Progenitor cell of endocrine pancreas (in vitro differentiated cells): ENCODE measurements around the gene PON1. TPM values are rescaled to one million over a fixed set of nuclear protein-coding genes. Genes with fewer than 3 reads are reported as not detected.

Source experiments
- DNase-seq: peaks from one replicate; pipeline ENCODE4 v3.0.0; 2021; ENCODE audit warnings: low spot score; ENCODE audit not compliant: unreplicated experiment
- H3K27ac Mint-ChIP-seq: 2 replicates; pipeline ENCODE4 v1.8.0; 2021; ENCODE audit warnings: mild to moderate bottlenecking, moderate library complexity, mixed read lengths
- H3K27me3 Mint-ChIP-seq: 2 replicates; pipeline ENCODE4 v1.8.0; 2021; ENCODE audit warnings: mixed read lengths
- H3K36me3 Mint-ChIP-seq: 2 replicates; pipeline ENCODE4 v1.8.0; 2022; ENCODE audit warnings: mixed read lengths; ENCODE audit not compliant: insufficient read depth
- H3K4me1 Mint-ChIP-seq: 2 replicates; pipeline ENCODE4 v1.8.0; 2021; ENCODE audit warnings: low read depth, mixed read lengths
- H3K4me3 Mint-ChIP-seq: 2 replicates; pipeline ENCODE4 v1.8.0; 2021; ENCODE audit warnings: low read depth, mild to moderate bottlenecking, moderate library complexity, mixed read lengths
- H3K9me3 Mint-ChIP-seq: 2 replicates; pipeline ENCODE4 v1.8.0; 2021; ENCODE audit warnings: low read depth, mixed read lengths
- total RNA-seq: library from RNA; stranded (reverse); gene quantifications from 2 replicates; pipeline ENCODE4 v1.2.1, GENCODE V29; 2021
- TF ChIP-seq, protein P1 (sequence below): fragments of 200-600 bp; sonication (generic); IDR thresholded peaks from one replicate; pipeline ENCODE4 v1.5.0; 2021; ENCODE audit warnings: antibody characterized with exemption, mild to moderate bottlenecking; ENCODE audit not compliant: unreplicated experiment

PON1 gene
- total RNA-seq, 1 donor from 2014 or later = 0.91 TPM

GRCh38 chr7:95312561-95312960 is 11.8 kb downstream of the PON1 start:
- Mint-ChIP-seq H3K4me1 (peaks cover 7% of the 10 kb centered on the region), H3K4me3 (no peak overlapping the region), H3K27me3 (no peaks in the 10 kb centered on the region), H3K36me3 (peaks cover 1% of the 10 kb centered on the region), H3K27ac (no peak overlapping the region), H3K9me3 (no peaks in the 10 kb centered on the region)
- DNase-seq = no peak
- TF ChIP-seq, protein P1, sequence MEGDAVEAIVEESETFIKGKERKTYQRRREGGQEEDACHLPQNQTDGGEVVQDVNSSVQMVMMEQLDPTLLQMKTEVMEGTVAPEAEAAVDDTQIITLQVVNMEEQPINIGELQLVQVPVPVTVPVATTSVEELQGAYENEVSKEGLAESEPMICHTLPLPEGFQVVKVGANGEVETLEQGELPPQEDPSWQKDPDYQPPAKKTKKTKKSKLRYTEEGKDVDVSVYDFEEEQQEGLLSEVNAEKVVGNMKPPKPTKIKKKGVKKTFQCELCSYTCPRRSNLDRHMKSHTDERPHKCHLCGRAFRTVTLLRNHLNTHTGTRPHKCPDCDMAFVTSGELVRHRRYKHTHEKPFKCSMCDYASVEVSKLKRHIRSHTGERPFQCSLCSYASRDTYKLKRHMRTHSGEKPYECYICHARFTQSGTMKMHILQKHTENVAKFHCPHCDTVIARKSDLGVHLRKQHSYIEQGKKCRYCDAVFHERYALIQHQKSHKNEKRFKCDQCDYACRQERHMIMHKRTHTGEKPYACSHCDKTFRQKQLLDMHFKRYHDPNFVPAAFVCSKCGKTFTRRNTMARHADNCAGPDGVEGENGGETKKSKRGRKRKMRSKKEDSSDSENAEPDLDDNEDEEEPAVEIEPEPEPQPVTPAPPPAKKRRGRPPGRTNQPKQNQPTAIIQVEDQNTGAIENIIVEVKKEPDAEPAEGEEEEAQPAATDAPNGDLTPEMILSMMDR = no peak

- TF ChIP-seq, protein P1 = no peak
Measured at GRCh38 chr7:95311389-95311788, 12.9 kb downstream of the PON1 start.

GRCh38 chr7:95309951-95310350 is 14.4 kb downstream of the PON1 start:
- no peaks in the 10 kb centered on the region for H3K27me3 Mint-ChIP-seq
- peaks cover 6% of the 10 kb centered on the region for H3K4me1 Mint-ChIP-seq
- DNase-seq = no peak
- no peak overlapping the region for H3K27ac Mint-ChIP-seq
- no peaks in the 10 kb centered on the region for H3K9me3 Mint-ChIP-seq
- TF ChIP-seq, protein P1 = no peak
- H3K4me3 Mint-ChIP-seq = no peak overlapping the region
- peaks cover 1% of the 10 kb centered on the region for H3K36me3 Mint-ChIP-seq

More at GRCh38 chr7:95311389-95311788, 12.9 kb downstream of the PON1 start:
- H3K27ac Mint-ChIP-seq = no peak overlapping the region
- no peaks in the 10 kb centered on the region for H3K27me3 Mint-ChIP-seq
- H3K4me1 Mint-ChIP-seq = peaks cover 6% of the 10 kb centered on the region
- H3K4me3 Mint-ChIP-seq = no peak overlapping the region
- H3K36me3 Mint-ChIP-seq = peaks cover 1% of the 10 kb centered on the region
- no peak for DNase-seq
- H3K9me3 Mint-ChIP-seq = no peaks in the 10 kb centered on the region

GRCh38 chr7:95304990-95305389 is 19.3 kb downstream of the PON1 start:
- no peaks in the 10 kb centered on the region for H3K9me3 Mint-ChIP-seq
- DNase-seq = no peak
- peaks cover 6% of the 10 kb centered on the region for H3K4me1 Mint-ChIP-seq
- no peaks in the 10 kb centered on the region for H3K27me3 Mint-ChIP-seq
- TF ChIP-seq, protein P1 = no peak
- no peaks in the 10 kb centered on the region for H3K36me3 Mint-ChIP-seq
- no peak overlapping the region for H3K27ac Mint-ChIP-seq
- H3K4me3 Mint-ChIP-seq = no peak overlapping the region

DNA sequence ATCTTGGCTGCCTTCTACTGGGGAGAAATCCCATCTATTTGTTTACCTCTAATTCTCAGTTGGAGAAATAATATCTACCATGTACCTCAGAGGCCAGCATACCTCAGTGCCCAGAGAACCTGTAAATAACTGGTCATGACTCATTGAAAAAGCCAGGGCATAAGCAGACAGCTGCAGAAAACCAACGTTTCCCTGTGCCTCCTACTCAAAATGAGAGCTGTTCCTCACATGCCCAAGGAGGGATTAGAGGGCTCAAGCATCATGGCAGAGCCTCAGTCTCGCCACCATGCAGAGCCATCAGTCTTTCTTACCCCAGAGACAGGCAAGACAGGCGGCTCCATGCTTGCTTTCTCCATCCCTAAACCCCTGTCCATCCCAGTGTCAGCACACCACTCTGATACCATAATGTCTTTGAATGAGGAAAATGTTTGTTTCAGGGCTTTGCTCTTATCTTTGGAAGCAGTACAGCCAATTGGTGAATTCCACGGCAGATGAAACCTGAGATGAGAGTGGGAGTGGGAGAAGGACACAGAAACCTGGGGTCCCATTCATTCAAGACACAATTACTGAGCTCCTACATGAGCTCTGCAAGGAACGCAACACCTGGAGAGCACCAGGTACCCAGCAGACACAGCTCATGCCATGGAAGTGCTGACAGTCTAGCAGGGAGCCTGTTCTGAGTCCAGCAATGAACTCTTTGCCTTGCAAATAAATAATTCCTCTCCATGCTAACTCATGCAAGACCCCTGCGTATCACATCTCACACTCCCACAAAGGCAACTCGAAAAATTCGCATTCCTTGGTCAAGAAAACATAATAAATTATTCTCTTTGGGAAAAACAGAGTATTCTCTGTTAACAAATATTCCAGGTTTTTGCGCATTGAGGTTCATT is 21.1 kb downstream of the PON1 start:
- no peaks in the 10 kb centered on the region for H3K4me1 Mint-ChIP-seq
- H3K27ac Mint-ChIP-seq = no peak overlapping the region
- DNase-seq = no peak
- H3K4me3 Mint-ChIP-seq = no peak overlapping the region
- H3K27me3 Mint-ChIP-seq = no peaks in the 10 kb centered on the region
- H3K9me3 Mint-ChIP-seq = no peaks in the 10 kb centered on the region
- peaks cover 2% of the 10 kb centered on the region for H3K36me3 Mint-ChIP-seq
- TF ChIP-seq, protein P1 = no peak
